Lower leg skin (tissue), 4 donors: ENCODE results near the gene SPPL3. TPM values are rescaled to one million over a fixed set of nuclear protein-coding genes. Genes with fewer than 3 reads are reported as not detected.

Experiments used
- DNase-seq, 2 donors: peaks; one replicate each; pipeline ENCODE4 v3.0.0-alpha.2; 2019; ENCODE audit warnings: low spot score in 2 of 2
- H3K4me3 ChIP-seq: fragments of 200-600 bp; sonication (generic); 2 replicates; pipeline ENCODE4 v1.5.1; 2017; ENCODE audit warnings: mild to moderate bottlenecking, low read depth; ENCODE audit not compliant: poor library complexity, severe bottlenecking
- CTCF ChIP-seq, 3 donors: fragments of 450-650 bp; IDR thresholded peaks; one replicate each; pipeline ENCODE4 v1.5.1; 2016; ENCODE audit warnings: antibody characterized with exemption in 3 of 3, mild to moderate bottlenecking in 3 of 3, moderate library complexity in 2 of 3
- POLR2A ChIP-seq, 2 donors: fragments of 450-650 bp; IDR thresholded peaks; one replicate each; pipeline ENCODE4 v1.6.1; 2016 to 2017; ENCODE audit warnings: antibody characterized with exemption in 2 of 2, mild to moderate bottlenecking in 1 of 2, moderate library complexity in 1 of 2
- WGBS, 2 donors: methylation state at CpG; one replicate each; pipeline ENCODE4 v1.1.5; 2018; 5-methylcytosine and 5-hydroxymethylcytosine counted together
- intact Hi-C: fragments of 100-400 bp; cut with DNase I; formaldehyde crosslinking; loops from one replicate; pipeline ENCODE4 v1.15.0; 2023; ENCODE audit warnings: low total_unique reads
- total RNA-seq, 4 donors: library from RNA; depleted of rRNA; stranded (reverse); fragments of >200 nt; gene quantifications; one replicate each; pipeline ENCODE4 v1.1.0, GENCODE V29; 2016

Gene SPPL3
- total RNA-seq, 4 donors from 2014 or later: 47.3 to 59.0 (median 52.4) TPM

- H3K4me3 ChIP-seq: no peak overlapping the region
- intact Hi-C loops: no loop called here
- no peak for TF ChIP-seq POLR2A (IDR thresholded peaks at IDR 0.05)
- TF ChIP-seq CTCF (IDR thresholded peaks at IDR 0.05): no peak
- DNase-seq: no peak
- 93 to 100% methylated on average over 2 of the region's 2 CpGs for WGBS, 2 donors
These were observed 90.5 kb downstream of the SPPL3 start for GRCh38 chr12:120813588-120814153.

GRCh38 chr12:120810021-120810420 is 94.1 kb downstream of the SPPL3 start:
- TF ChIP-seq POLR2A (IDR thresholded peaks at IDR 0.05): no peak
- 97 to 98% methylated on average over 3 of the region's 3 CpGs for WGBS, 2 donors
- H3K4me3 ChIP-seq: no peak overlapping the region
- intact Hi-C loops: no loop called here
- DNase-seq: no peak

GRCh38 chr12:120804428-120804827 is 99.7 kb downstream of the SPPL3 start:
- DNase-seq: no peak
- H3K4me3 ChIP-seq: no peak overlapping the region
- TF ChIP-seq CTCF (IDR thresholded peaks at IDR 0.05) (no peak), POLR2A (IDR thresholded peaks at IDR 0.05) (no peak)
- intact Hi-C loops: no loop called here

GRCh38 chr12:120801146-120801545 is 103.0 kb downstream of the SPPL3 start:
- intact Hi-C loops: no loop called here
- no peak for TF ChIP-seq POLR2A (IDR thresholded peaks at IDR 0.05)
- TF ChIP-seq CTCF (IDR thresholded peaks at IDR 0.05): no peak
- 93 to 96% methylated on average over 2 of the region's 2 CpGs for WGBS, 2 donors

GRCh38 chr12:120800665-120801064 is 103.5 kb downstream of the SPPL3 start:
- intact Hi-C loops: no loop called here
- TF ChIP-seq POLR2A (IDR thresholded peaks at IDR 0.05) (no peak), CTCF (IDR thresholded peaks at IDR 0.05) (no peak)
- no peak overlapping the region for H3K4me3 ChIP-seq
- no peak for DNase-seq

More at GRCh38 chr12:120801146-120801545, 103.0 kb downstream of the SPPL3 start:
- H3K4me3 ChIP-seq: no peak overlapping the region
- no peak for DNase-seq

GRCh38 chr12:120799243-120800045 is 104.7 kb downstream of the SPPL3 start:
- 78 to 79% methylated on average over 3 of the region's 3 CpGs for WGBS, 2 donors
- no peak overlapping the region for H3K4me3 ChIP-seq
- intact Hi-C loops: no loop called here
- TF ChIP-seq POLR2A (IDR thresholded peaks at IDR 0.05) (no peak), CTCF (IDR thresholded peaks at IDR 0.05) (no peak)
- no peak for DNase-seq
